Karpas-422 (cell line): ENCODE measurements around the gene POM121L2. TPM values are rescaled to one million over a fixed set of nuclear protein-coding genes. Genes with fewer than 3 reads are reported as not detected.

ENCODE experiments used
- DNase-seq: peaks from one replicate; pipeline ENCODE4 v3.0.0-alpha.2; 2015
- H2AFZ ChIP-seq: fragments of 200-600 bp; sonication (generic); 2 replicates; pipeline ENCODE4 v1.6.1; 2014; ENCODE audit warnings: antibody characterized with exemption, low read length, mixed read lengths
- H3K27ac ChIP-seq: fragments of 200-600 bp; sonication (generic); 2 replicates; pipeline ENCODE4 v1.5.1; 2014; ENCODE audit warnings: mild to moderate bottlenecking, low read length, moderate library complexity
- H3K27me3 ChIP-seq: fragments of 200-600 bp; sonication (generic); 2 replicates; pipeline ENCODE4 v1.6.1; 2014; ENCODE audit warnings: low read length, mixed read lengths
- H3K36me3 ChIP-seq: fragments of 200-600 bp; sonication (generic); 2 replicates; pipeline ENCODE4 v1.6.1; 2014; ENCODE audit warnings: low read length, mixed read lengths; ENCODE audit not compliant: insufficient read depth
- H3K4me1 ChIP-seq: fragments of 200-600 bp; sonication (generic); 2 replicates; pipeline ENCODE4 v1.6.1; 2014; ENCODE audit warnings: mild to moderate bottlenecking, low read length, mixed read lengths
- H3K4me2 ChIP-seq: fragments of 200-600 bp; sonication (generic); 2 replicates; pipeline ENCODE4 v1.6.1; 2014; ENCODE audit warnings: low read length, low read depth, mild to moderate bottlenecking; ENCODE audit not compliant: poor library complexity, severe bottlenecking
- H3K4me3 ChIP-seq: fragments of 200-600 bp; sonication (generic); 2 replicates; pipeline ENCODE4 v1.5.1; 2014; ENCODE audit warnings: mild to moderate bottlenecking, antibody characterized with exemption, low read length, mixed read lengths
- H3K79me2 ChIP-seq: fragments of 200-600 bp; sonication (generic); 2 replicates; pipeline ENCODE4 v1.6.1; 2014; ENCODE audit warnings: mild to moderate bottlenecking, low read length, mixed read lengths
- H3K9ac ChIP-seq: fragments of 200-600 bp; sonication (generic); 2 replicates; pipeline ENCODE4 v1.6.0; 2014; ENCODE audit warnings: low read length
- H3K9me2 ChIP-seq: fragments of 200-600 bp; sonication (generic), shearing (Covaris generic); replicated peaks from 2 replicates; pipeline ENCODE4 v1.6.0; 2014; ENCODE audit warnings: mild to moderate bottlenecking, low read length, moderate library complexity; ENCODE audit not compliant: insufficient read depth
- H3K9me3 ChIP-seq: fragments of 300-700, 200-600 bp; sonication (generic); 2 replicates; pipeline ENCODE4 v1.6.1; 2014; ENCODE audit warnings: low read length, mixed read lengths
- H4K20me1 ChIP-seq: fragments of 200-600 bp; sonication (generic); 2 replicates; pipeline ENCODE4 v1.6.1; 2014; ENCODE audit warnings: mild to moderate bottlenecking, antibody characterized with exemption, low read length, low read depth; ENCODE audit not compliant: insufficient read depth
- total RNA-seq: library from RNA; depleted of rRNA; stranded (reverse); fragments of >200 nt; shearing (Covaris generic); gene quantifications from 2 replicates; pipeline ENCODE4 v1.2.3, GENCODE V29; 2014; ENCODE audit warnings: low replicate concordance

POM121L2 gene
- total RNA-seq, 1 experiment from 2014 or later, result not detected

GRCh38 chr6:27327023-27327738, 15.1 kb upstream of the POM121L2 start:
- H3K4me3 ChIP-seq, result no peak overlapping the region
- H3K27ac ChIP-seq, result no peak overlapping the region
- H3K4me2 ChIP-seq, result no peak overlapping the region
- H3K4me1 ChIP-seq, result no peaks in the 10 kb centered on the region
- no peaks in the 10 kb centered on the region for H4K20me1 ChIP-seq
- no peaks in the 10 kb centered on the region for H3K9me2 ChIP-seq
- H2AFZ ChIP-seq, result no peak overlapping the region
- H3K36me3 ChIP-seq, result no peaks in the 10 kb centered on the region
- DNase-seq, result no peak
- H3K9ac ChIP-seq, result no peak overlapping the region
- H3K27me3 ChIP-seq, result no peaks in the 10 kb centered on the region
- H3K79me2 ChIP-seq, result no peaks in the 10 kb centered on the region
- no peaks in the 10 kb centered on the region for H3K9me3 ChIP-seq

DNA sequence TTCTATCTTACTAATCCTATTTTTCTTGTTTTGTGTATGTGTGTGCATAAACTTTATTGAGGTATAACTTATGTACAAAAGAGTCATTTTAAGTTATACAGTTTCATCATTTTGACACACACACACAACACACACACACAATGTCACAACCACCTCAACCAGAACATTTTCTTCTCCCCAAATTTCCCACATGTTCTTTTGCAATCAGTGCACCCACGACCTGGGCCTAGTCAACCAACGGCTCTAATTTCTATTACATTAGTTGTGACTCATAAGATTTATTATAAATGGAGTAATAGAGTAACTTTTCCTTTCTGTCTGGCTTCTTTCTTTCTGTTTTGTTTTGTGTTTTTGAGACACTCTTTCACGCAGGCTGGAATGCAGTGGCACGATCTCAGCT, 9.8 kb upstream of the POM121L2 start:
- Histone ChIP-seq H3K4me1 (no peaks in the 10 kb centered on the region), H2AFZ (no peak overlapping the region), H3K27me3 (no peaks in the 10 kb centered on the region), H3K9me3 (no peaks in the 10 kb centered on the region), H3K9me2 (no peaks in the 10 kb centered on the region), H3K9ac (no peak overlapping the region), H3K4me2 (no peak overlapping the region), H3K36me3 (no peaks in the 10 kb centered on the region), H3K4me3 (no peak overlapping the region), H3K27ac (no peak overlapping the region), H4K20me1 (no peaks in the 10 kb centered on the region), H3K79me2 (no peaks in the 10 kb centered on the region)
- no peak for DNase-seq

GRCh38 chr6:27321370-27321769, 9.3 kb upstream of the POM121L2 start:
- no peak overlapping the region for H3K4me2 ChIP-seq
- H3K4me1 ChIP-seq, result no peaks in the 10 kb centered on the region
- H3K9ac ChIP-seq, result no peak overlapping the region
- H2AFZ ChIP-seq, result no peak overlapping the region
- no peaks in the 10 kb centered on the region for H3K36me3 ChIP-seq
- H3K4me3 ChIP-seq, result no peak overlapping the region
- H3K27ac ChIP-seq, result no peak overlapping the region
- no peaks in the 10 kb centered on the region for H3K9me2 ChIP-seq
- DNase-seq, result no peak
- no peaks in the 10 kb centered on the region for H3K9me3 ChIP-seq
- no peaks in the 10 kb centered on the region for H4K20me1 ChIP-seq
- H3K79me2 ChIP-seq, result no peaks in the 10 kb centered on the region
- no peaks in the 10 kb centered on the region for H3K27me3 ChIP-seq

DNA sequence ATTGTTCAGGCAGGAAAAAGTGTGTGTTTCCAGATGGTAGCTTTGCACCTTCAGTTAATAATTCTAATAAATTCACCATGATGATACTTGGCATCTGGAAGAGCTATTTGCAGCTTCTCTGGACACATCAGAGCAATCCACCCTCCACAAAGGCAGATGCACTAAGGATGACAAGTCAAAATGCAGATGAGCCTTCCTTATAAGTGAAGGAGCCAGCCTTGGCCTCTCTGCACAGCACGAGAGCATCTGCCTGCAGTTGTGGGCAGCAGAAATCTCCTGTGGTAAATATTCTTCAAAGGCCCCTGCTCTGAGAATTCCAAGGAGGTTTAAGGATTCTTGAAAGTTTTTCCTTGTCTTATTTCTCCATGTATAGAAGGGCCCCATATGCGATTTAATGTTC, 6.9 kb upstream of the POM121L2 start:
- Histone ChIP-seq H3K36me3 (no peaks in the 10 kb centered on the region), H3K9me3 (no peaks in the 10 kb centered on the region), H2AFZ (no peak overlapping the region), H3K9ac (no peak overlapping the region), H3K4me1 (no peaks in the 10 kb centered on the region), H3K9me2 (no peaks in the 10 kb centered on the region), H3K27me3 (no peaks in the 10 kb centered on the region), H3K27ac (no peak overlapping the region), H3K4me2 (no peak overlapping the region), H4K20me1 (no peaks in the 10 kb centered on the region), H3K79me2 (no peaks in the 10 kb centered on the region), H3K4me3 (no peak overlapping the region)
- no peak for DNase-seq

DNA sequence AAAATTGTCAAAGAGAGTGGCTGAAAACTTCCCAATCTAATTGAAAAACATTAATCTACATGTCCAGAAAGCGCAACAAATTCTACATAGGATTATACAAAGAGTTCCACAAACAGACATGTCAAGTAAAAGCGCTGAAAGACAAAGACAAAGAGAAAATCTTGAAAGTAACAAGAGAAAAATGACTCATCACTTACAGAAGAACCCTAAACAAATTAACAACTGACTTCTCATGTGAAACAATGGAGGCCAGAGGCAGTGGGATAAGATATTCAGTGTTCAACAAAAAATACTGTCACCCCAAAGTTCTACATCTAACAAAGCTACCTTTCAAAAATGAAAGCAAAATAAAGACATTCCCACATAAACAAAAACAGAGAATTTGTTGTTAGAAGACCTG, 2.0 kb upstream of the POM121L2 start:
- peaks cover 2% of the 10 kb centered on the region; the same call in 1 of the 2 replicates for H3K4me1 ChIP-seq
- H3K79me2 ChIP-seq, result no peaks in the 10 kb centered on the region
- H3K27me3 ChIP-seq, result no peaks in the 10 kb centered on the region
- no peak overlapping the region for H3K9ac ChIP-seq
- no peaks in the 10 kb centered on the region for H3K36me3 ChIP-seq
- no peak overlapping the region for H3K4me3 ChIP-seq
- H3K9me3 ChIP-seq, result no peaks in the 10 kb centered on the region
- no peaks in the 10 kb centered on the region for H3K9me2 ChIP-seq
- no peak for DNase-seq
- H3K4me2 ChIP-seq, result no peak overlapping the region
- H2AFZ ChIP-seq, result no peak overlapping the region
- H3K27ac ChIP-seq, result no peak overlapping the region
- H4K20me1 ChIP-seq, result no peaks in the 10 kb centered on the region

DNA sequence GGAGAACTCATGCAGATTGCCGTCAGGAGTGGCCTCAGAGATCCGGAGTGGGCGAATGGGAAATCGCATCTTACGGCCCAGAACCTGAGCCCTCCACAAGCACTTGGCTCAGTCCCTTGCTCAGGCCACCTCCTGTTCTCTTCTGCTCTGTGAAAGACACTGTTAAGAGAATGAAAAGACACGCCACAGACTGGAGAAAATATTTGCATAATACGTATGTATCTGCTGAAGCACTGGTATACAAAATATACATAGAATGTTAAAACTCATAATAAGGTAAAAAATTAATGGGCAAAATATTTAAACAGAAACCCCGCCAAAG, 838 bp upstream of the POM121L2 start:
- Histone ChIP-seq H3K4me3 (no peak overlapping the region), H2AFZ (no peak overlapping the region), H3K4me2 (peak overlapping the region; percentile 33), H3K9me3 (no peaks in the 10 kb centered on the region), H3K79me2 (no peaks in the 10 kb centered on the region), H3K9ac (no peak overlapping the region), H3K9me2 (no peaks in the 10 kb centered on the region), H3K4me1 (peaks cover 2% of the 10 kb centered on the region; the same call in 1 of the 2 replicates), H3K27ac (no peak overlapping the region), H4K20me1 (no peaks in the 10 kb centered on the region), H3K27me3 (no peaks in the 10 kb centered on the region), H3K36me3 (no peaks in the 10 kb centered on the region)
- DNase-seq, result no peak

- no peak overlapping the region for H3K4me2 ChIP-seq
- no peak overlapping the region for H2AFZ ChIP-seq
- DNase-seq, result no peak
- no peaks in the 10 kb centered on the region for H3K9me2 ChIP-seq
- no peaks in the 10 kb centered on the region for H3K9me3 ChIP-seq
- H3K79me2 ChIP-seq, result no peaks in the 10 kb centered on the region
- H3K9ac ChIP-seq, result no peak overlapping the region
- no peak overlapping the region for H3K27ac ChIP-seq
- no peak overlapping the region for H3K4me3 ChIP-seq
- no peaks in the 10 kb centered on the region for H3K27me3 ChIP-seq
- H3K36me3 ChIP-seq, result no peaks in the 10 kb centered on the region
- no peaks in the 10 kb centered on the region for H4K20me1 ChIP-seq
- H3K4me1 ChIP-seq, result peaks cover 2% of the 10 kb centered on the region; the same call in 1 of the 2 replicates
These were observed 297 bp downstream of the POM121L2 start for GRCh38 chr6:27311806-27312145.

- Histone ChIP-seq H2AFZ (no peak overlapping the region), H3K4me2 (no peak overlapping the region), H3K27ac (no peak overlapping the region), H3K9me2 (no peaks in the 10 kb centered on the region), H3K9me3 (no peaks in the 10 kb centered on the region), H3K79me2 (no peaks in the 10 kb centered on the region), H3K4me1 (no peaks in the 10 kb centered on the region), H3K27me3 (no peaks in the 10 kb centered on the region), H3K9ac (no peak overlapping the region), H4K20me1 (no peaks in the 10 kb centered on the region), H3K4me3 (no peak overlapping the region), H3K36me3 (no peaks in the 10 kb centered on the region)
- no peak for DNase-seq
These were observed 8.3 kb downstream of the POM121L2 start for GRCh38 chr6:27303613-27304272.
